Smooth muscle cell (in vitro differentiated cells): ENCODE results near the gene FOXO6. TPM values are rescaled to one million over a fixed set of nuclear protein-coding genes. Genes with fewer than 3 reads are reported as not detected.

Experiments
- DNase-seq: peaks from one replicate; lab custom pipeline; 2025; ENCODE audit not compliant: unreplicated experiment; lab: John Stamatoyannopoulos, UW
- H2AFZ ChIP-seq: fragments of 200-600 bp; sonication (generic); 2 replicates; pipeline ENCODE4 v1.6.0; 2016; ENCODE audit warnings: antibody characterized with exemption, low read depth, mild to moderate bottlenecking
- H3F3A ChIP-seq: fragments of 200-600 bp; sonication (generic); 2 replicates; pipeline ENCODE4 v1.6.0; 2017; ENCODE audit warnings: antibody characterized with exemption, low read depth
- H3K27ac ChIP-seq: fragments of 200-600 bp; sonication (generic); 2 replicates; pipeline ENCODE4 v1.5.1; 2016; ENCODE audit warnings: low read depth, mild to moderate bottlenecking
- H3K27me3 ChIP-seq: fragments of 200-600 bp; sonication (generic); 2 replicates; pipeline ENCODE4 v1.6.1; 2016; ENCODE audit warnings: low read depth, mild to moderate bottlenecking
- H3K36me3 ChIP-seq: fragments of 200-600 bp; sonication (generic); 2 replicates; pipeline ENCODE4 v1.5.1; 2016; ENCODE audit warnings: low read depth
- H3K4me1 ChIP-seq: fragments of 200-600 bp; sonication (generic); 2 replicates; pipeline ENCODE4 v1.5.1; 2016; ENCODE audit warnings: low read depth
- H3K4me2 ChIP-seq: fragments of 200-600 bp; sonication (generic); 2 replicates; pipeline ENCODE4 v1.6.0; 2016; ENCODE audit warnings: mild to moderate bottlenecking
- H3K4me3 ChIP-seq: fragments of 200-600 bp; sonication (generic); 2 replicates; pipeline ENCODE4 v1.5.1; 2016; ENCODE audit warnings: mild to moderate bottlenecking
- H3K79me2 ChIP-seq: fragments of 200-600 bp; sonication (generic); 2 replicates; pipeline ENCODE4 v1.6.0; 2016; ENCODE audit warnings: low read depth, mild to moderate bottlenecking
- H3K9ac ChIP-seq: fragments of 200-600 bp; sonication (generic); 2 replicates; pipeline ENCODE4 v1.6.0; 2016; ENCODE audit warnings: low read depth
- H3K9me3 ChIP-seq: fragments of 200-600 bp; sonication (generic); replicated peaks from 2 replicates; pipeline ENCODE4 v1.5.1; 2016; ENCODE audit warnings: low read depth
- H4K20me1 ChIP-seq: fragments of 200-600 bp; sonication (generic); 2 replicates; pipeline ENCODE4 v1.6.0; 2016; ENCODE audit warnings: low read depth
- WGBS: methylation state at CpG from one replicate; pipeline ENCODE4 v1.1.7; 2016; ENCODE audit warnings: low lambda C conversion rate; 5-methylcytosine and 5-hydroxymethylcytosine counted together
- polyA plus RNA-seq: library from polyadenylated mRNA; unstranded; fragments of >200 nt; fragmentation: Nextera tagmentation; extraction: Ambion mirVana; gene quantifications from 2 replicates; pipeline ENCODE4 v1.2.1, GENCODE V29; 2016
- total RNA-seq: library from RNA; depleted of rRNA; stranded (reverse); fragments of >200 nt; gene quantifications from 2 replicates; pipeline ENCODE4 v1.2.3, GENCODE V29; 2014
- TF ChIP-seq, protein P1 (sequence below): fragments of 200-600 bp; sonication (generic); IDR thresholded peaks from 2 replicates; pipeline ENCODE4 v1.5.1; 2017; ENCODE audit warnings: borderline replicate concordance, mild to moderate bottlenecking, antibody characterized with exemption; ENCODE audit not compliant: insufficient read depth, poor library complexity, severe bottlenecking

The FOXO6 gene
- total and polyA plus RNA-seq, 2 experiments from 2014 or later: 0.85 to 1.7 TPM

DNA sequence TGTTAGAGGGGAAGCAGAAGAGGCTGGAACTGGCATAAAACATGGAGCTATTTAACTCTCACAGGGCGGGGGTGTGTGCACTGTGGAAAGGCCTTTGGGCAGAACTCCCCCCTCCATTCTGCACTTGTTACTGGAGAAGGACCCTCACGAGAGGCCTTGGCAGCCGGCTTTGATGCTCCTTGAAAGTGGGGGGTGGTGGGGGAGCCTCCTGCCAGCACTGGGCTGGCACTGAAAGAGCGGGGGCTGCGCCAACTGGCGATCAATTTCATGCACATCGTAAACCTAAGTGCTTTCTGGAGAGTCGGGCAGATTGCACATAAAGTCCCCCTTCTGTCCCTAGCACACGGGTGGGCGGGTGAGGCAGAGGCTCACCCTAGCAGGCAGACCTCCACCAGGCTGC is 28.9 kb downstream of the FOXO6 start:
- Histone ChIP-seq H3K27me3 (no peaks in the 10 kb centered on the region), H3K4me2 (no peak overlapping the region), H2AFZ (no peak overlapping the region), H3F3A (peaks cover 4% of the 10 kb centered on the region), H3K36me3 (no peaks in the 10 kb centered on the region), H3K79me2 (no peaks in the 10 kb centered on the region), H3K27ac (no peak overlapping the region), H3K9me3 (no peaks in the 10 kb centered on the region), H3K4me1 (peaks cover 18% of the 10 kb centered on the region), H3K4me3 (no peak overlapping the region), H4K20me1 (no peaks in the 10 kb centered on the region), H3K9ac (no peak overlapping the region)
- no peak for DNase-seq
- TF ChIP-seq, protein P1, sequence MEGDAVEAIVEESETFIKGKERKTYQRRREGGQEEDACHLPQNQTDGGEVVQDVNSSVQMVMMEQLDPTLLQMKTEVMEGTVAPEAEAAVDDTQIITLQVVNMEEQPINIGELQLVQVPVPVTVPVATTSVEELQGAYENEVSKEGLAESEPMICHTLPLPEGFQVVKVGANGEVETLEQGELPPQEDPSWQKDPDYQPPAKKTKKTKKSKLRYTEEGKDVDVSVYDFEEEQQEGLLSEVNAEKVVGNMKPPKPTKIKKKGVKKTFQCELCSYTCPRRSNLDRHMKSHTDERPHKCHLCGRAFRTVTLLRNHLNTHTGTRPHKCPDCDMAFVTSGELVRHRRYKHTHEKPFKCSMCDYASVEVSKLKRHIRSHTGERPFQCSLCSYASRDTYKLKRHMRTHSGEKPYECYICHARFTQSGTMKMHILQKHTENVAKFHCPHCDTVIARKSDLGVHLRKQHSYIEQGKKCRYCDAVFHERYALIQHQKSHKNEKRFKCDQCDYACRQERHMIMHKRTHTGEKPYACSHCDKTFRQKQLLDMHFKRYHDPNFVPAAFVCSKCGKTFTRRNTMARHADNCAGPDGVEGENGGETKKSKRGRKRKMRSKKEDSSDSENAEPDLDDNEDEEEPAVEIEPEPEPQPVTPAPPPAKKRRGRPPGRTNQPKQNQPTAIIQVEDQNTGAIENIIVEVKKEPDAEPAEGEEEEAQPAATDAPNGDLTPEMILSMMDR: no peak
- WGBS: 90% methylated on average over 10 of the region's 10 CpGs

DNA sequence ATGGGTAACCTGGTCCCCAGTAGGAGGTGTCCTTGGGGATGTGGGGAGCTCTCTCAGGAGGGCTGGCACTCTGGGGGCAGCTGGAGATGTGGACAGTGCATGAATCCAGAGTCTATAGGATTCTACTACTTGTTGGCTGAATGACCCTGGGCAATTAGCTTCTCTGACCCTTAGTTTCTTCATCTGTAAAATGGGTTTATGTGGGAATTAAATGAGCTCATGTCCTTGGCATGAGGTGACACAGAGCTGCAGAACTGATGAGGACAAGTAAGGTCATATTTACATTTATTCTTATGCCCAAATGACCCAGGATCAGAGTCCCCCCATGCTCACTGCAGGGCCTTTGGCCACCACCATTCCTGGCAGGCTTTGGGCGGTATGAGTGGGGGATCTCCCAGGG is 29.3 kb downstream of the FOXO6 start:
- peaks cover 4% of the 10 kb centered on the region for H3F3A ChIP-seq
- no peaks in the 10 kb centered on the region for H4K20me1 ChIP-seq
- DNase-seq: no peak
- H3K79me2 ChIP-seq: no peaks in the 10 kb centered on the region
- no peak overlapping the region for H3K9ac ChIP-seq
- no peak overlapping the region for H3K27ac ChIP-seq
- H3K4me2 ChIP-seq: no peak overlapping the region
- H3K36me3 ChIP-seq: no peaks in the 10 kb centered on the region
- H3K4me3 ChIP-seq: no peak overlapping the region
- H3K27me3 ChIP-seq: no peaks in the 10 kb centered on the region
- WGBS: 100% methylated on average over 1 of the region's 1 CpG
- peaks cover 20% of the 10 kb centered on the region for H3K4me1 ChIP-seq
- H2AFZ ChIP-seq: no peak overlapping the region
- TF ChIP-seq, protein P1: no peak
- H3K9me3 ChIP-seq: no peaks in the 10 kb centered on the region

DNA sequence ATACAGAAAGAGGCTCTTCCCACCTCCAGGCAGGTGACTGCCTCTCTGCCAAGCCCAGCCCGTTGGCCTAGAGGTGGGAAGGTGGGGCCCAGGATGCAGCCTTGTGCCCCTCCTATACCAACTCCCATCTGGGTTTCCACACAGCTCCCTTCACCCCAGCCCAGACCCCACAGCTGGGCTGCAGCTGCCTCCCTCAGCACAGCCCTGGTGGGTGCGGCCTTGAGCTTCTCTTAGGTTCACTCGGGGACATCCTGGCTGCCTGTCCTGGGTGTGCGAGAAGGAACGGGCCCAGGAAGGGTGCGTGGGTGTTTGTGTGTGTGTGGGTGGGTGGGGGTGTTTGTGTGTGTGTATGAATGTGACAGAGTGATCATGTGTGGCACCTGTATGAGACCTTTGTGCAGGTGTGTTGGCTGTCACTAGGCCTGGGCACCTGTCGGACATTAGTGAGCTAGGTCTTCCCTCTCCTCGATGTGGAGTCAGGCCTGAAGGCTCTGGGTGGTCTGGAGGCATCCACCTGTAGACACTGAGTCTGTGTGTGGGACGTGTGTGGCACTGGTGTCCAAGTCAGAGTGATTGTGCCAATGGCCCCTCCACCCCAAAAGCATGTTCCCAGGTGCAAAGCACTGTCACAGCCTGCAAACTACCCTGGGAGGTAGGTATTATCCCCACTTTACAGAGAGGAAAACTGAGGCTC is 30.7 kb downstream of the FOXO6 start:
- Histone ChIP-seq H3K27me3 (no peaks in the 10 kb centered on the region), H3K4me2 (no peak overlapping the region), H3K4me1 (peaks cover 25% of the 10 kb centered on the region), H3K36me3 (no peaks in the 10 kb centered on the region), H2AFZ (no peak overlapping the region), H3K79me2 (no peaks in the 10 kb centered on the region), H3K9ac (no peak overlapping the region), H3K9me3 (no peaks in the 10 kb centered on the region), H3F3A (peaks cover 4% of the 10 kb centered on the region), H3K27ac (no peak overlapping the region), H4K20me1 (no peaks in the 10 kb centered on the region), H3K4me3 (no peak overlapping the region)
- TF ChIP-seq, protein P1: no peak
- WGBS: 77% methylated on average over 9 of the region's 9 CpGs
- DNase-seq: no peak

DNA sequence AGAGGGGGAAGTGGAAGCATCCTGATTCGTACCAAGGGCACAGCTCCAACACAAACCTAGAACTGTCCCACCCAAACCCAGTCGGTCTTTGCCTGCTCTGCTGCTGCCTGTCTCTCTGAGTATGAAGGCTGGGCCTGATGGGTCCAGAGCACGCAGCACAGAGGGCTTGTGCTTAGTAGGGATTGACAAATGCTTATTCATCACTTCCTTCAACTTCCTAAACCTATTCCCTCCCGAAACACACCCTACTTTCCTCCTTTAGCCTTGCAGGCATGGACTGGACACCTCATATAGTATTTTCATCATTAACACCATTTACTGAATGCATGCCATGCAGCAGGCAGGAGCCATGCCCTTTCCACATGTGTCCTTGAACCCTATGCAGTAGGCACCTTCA is 31.3 kb downstream of the FOXO6 start:
- TF ChIP-seq, protein P1: no peak
- no peak overlapping the region for H3K9ac ChIP-seq
- no peaks in the 10 kb centered on the region for H3K79me2 ChIP-seq
- H3K36me3 ChIP-seq: no peaks in the 10 kb centered on the region
- H3K27ac ChIP-seq: no peak overlapping the region
- H3K4me3 ChIP-seq: no peak overlapping the region
- peaks cover 22% of the 10 kb centered on the region for H3K4me1 ChIP-seq
- H3K9me3 ChIP-seq: no peaks in the 10 kb centered on the region
- no peaks in the 10 kb centered on the region for H4K20me1 ChIP-seq
- H2AFZ ChIP-seq: no peak overlapping the region
- no peak for DNase-seq
- WGBS: 94% methylated on average over 4 of the region's 4 CpGs
- H3K4me2 ChIP-seq: no peak overlapping the region
- peaks cover 4% of the 10 kb centered on the region for H3F3A ChIP-seq
- no peaks in the 10 kb centered on the region for H3K27me3 ChIP-seq
